ENCODE measurements around the gene FBXO31. TPM values are rescaled to one million over a fixed set of nuclear protein-coding genes. Genes with fewer than 3 reads are reported as not detected.

The FBXO31 gene
- total and polyA plus RNA-seq, 2 of the 8 experiments (the other 6 are each of a cell fraction or from before 2014, with no cell fraction given) = 8.3 to 21.6 TPM

DNA sequence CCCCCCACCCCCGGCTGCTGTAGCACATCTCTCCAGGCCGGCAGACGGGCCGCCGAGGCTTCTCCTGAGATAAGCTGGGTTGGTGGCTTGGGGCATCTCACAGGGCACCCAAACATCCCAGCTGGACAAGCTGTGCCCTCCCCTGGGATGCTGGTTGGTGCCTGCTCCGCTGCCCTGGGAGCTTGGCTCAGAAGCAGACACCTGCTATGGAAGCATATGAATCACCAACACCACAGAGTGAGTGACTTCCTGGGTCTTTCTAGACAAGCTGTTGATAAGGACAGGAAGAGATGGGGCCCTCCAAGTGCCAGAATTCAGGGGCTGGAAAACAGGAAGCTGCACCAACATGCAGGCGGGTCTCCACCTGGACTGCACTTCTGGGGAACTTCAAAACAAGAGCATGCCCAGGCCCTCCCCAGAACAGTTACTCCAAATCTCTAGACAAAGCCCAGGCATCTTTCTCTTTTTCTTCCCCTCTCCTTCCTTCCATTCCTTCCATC lies 80.1 kb downstream of the FBXO31 start (continued):
- TF ChIP-seq JUN (IDR thresholded peaks at IDR 0.05; ENCODE audit: low read depth, low read length) (no peak), SUZ12 (IDR thresholded peaks at IDR 0.05; ENCODE audit: low read length) (no peak), CREB1 (IDR thresholded peaks at IDR 0.05) (no peak), HDAC2 (IDR thresholded peaks at IDR 0.05; ENCODE audit: borderline replicate concordance in 1 of 2, low read depth in 2 of 2, low read length in 2 of 2) (no peak), RAD21 (IDR thresholded peaks at IDR 0.05 in 1 of 2, conservative IDR thresholded peaks at IDR 0.05 in 1 of 2; ENCODE audit: low read depth in 2 of 2, low read length in 2 of 2) (no peak)

Data from H1 (cell line).